GM12874 (cell line): ENCODE results near the gene SOWAHD.

ENCODE experiments used
- TF ChIP-seq, protein P1 (sequence below): IDR thresholded peaks from 2 replicates; pipeline ENCODE4 v1.5.1; 2011; ENCODE audit warnings: low read depth, mild to moderate bottlenecking, control low read depth, low read length, moderate library complexity; ENCODE audit not compliant: insufficient read depth

SOWAHD gene

DNA sequence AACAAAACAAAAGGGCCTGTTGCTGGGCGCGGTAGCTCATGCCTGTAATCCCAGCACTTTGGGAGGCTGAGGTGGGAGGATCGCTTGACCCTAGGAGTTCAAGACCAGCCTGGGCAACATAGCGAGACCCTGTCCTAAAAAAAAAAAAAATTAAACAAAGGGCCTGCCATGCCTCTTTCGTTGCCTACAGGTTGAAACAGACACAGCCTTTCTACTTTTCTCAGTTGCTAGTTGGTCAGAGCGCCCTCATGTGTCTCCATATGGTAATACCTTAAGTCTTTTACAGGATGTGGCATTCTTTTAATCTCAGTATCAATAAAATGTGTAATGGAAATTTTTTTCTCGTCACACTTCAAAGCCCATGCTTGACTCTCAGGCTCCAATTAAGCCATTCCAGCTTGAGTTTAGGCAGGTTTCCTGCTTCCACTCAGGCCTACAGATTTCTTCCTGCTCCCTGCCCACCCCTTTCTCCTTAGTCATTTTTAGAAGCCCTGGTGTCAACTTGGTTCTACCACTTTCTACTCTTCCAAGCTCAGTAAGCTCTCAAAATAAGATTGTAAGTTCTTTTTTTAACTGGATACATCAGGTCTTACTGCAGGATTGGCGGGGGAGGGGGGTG lies 4.6 kb upstream of the SOWAHD start:
- TF ChIP-seq, protein P1, sequence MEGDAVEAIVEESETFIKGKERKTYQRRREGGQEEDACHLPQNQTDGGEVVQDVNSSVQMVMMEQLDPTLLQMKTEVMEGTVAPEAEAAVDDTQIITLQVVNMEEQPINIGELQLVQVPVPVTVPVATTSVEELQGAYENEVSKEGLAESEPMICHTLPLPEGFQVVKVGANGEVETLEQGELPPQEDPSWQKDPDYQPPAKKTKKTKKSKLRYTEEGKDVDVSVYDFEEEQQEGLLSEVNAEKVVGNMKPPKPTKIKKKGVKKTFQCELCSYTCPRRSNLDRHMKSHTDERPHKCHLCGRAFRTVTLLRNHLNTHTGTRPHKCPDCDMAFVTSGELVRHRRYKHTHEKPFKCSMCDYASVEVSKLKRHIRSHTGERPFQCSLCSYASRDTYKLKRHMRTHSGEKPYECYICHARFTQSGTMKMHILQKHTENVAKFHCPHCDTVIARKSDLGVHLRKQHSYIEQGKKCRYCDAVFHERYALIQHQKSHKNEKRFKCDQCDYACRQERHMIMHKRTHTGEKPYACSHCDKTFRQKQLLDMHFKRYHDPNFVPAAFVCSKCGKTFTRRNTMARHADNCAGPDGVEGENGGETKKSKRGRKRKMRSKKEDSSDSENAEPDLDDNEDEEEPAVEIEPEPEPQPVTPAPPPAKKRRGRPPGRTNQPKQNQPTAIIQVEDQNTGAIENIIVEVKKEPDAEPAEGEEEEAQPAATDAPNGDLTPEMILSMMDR: peak; percentile 39

DNA sequence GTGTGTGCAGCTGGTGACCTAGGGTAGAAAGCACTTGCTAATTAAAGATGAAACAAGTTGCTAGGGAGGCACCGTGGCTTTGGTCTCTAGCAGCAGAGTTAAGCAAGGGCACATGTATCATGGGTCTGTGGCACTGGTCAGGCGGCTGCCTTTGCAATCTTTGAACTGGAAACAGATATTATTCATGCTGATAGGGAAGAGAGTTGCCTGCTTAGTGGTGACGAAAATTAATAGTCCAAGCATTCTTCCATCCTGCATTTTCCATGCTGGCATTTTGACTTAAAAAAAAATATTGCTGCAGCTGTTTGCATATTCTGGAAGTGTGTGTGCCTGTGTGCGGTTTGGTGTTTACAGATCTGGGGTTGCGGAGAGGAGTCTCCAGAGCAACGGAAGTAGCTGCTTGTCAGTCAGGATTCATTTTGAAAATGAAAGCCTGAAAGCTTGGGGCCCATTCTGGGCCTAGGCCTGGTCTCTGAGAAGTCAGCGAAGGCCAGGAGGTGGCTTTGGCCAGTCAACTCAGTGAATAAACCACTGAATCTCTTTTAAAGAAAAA lies 2.3 kb upstream of the SOWAHD start:
- TF ChIP-seq, protein P1: no peak

DNA sequence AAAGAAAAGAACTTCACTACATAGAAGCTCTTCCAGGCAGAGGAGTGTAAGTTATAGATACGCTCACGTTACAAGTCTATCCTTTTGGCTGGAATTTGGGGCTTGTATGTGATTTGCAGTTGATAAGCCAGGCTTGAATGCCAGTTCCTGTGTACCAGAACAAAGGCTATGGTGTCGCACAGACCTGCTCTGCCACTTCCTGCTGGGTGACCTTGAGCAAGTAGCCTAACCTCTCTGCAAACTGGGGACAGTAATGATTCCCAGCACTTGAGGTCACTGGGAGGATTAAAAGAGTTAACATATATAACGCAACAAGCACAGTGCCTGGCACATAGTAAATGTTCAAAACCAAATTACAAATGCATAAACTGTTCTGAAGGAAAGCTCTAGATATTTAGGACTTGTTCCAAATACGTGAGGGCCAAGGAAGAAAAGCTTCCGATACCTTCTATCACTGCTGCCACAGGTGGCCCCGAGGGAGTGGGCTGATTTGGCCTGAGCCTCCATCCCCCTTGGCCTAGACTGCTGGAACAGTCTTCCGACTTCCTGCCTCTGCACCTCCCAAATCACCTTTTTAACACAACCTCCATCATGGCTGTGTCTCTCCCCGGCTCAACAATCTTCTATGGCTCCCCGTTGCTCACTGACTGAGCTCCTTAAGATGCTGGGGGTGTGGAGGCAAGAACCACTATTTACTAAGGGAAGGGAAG lies 1.3 kb upstream of the SOWAHD start:
- TF ChIP-seq, protein P1: no peak

DNA sequence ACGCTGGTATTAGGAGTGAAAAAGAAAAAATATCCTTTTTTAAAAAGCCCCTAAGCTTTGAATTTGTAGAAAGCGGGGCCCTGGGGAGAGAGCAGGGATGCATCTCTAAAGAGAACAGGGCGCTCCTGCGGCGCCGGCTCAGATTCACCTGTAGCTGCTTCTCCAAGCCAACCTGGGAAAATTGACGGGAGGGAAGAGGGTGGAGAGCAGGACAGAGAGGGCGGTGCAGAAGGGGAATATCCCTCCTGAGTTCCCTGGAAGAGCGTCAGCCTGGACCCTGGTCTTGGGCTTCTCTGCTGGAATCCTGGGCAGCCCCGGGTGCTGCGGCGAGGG lies 776 bp upstream of the SOWAHD start:
- TF ChIP-seq, protein P1: no peak

DNA sequence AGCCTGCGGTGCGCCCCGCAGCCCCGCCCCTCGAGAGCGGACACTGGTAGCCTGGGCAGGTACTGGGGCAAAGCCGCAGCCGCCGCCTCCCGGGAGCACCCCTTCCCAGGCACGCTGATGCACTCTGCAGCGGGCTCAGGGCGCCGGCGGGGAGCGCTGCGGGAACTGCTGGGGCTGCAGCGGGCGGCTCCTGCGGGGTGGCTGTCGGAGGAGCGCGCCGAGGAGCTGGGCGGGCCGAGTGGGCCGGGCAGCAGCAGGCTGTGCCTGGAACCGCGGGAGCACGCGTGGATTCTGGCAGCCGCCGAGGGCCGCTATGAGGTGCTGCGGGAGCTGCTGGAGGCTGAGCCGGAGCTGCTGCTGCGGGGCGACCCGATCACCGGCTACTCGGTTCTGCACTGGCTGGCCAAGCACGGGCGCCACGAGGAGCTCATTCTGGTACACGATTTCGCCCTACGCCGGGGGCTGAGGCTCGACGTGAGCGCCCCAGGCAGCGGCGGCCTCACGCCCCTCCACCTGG lies 401 bp downstream of the SOWAHD start:
- TF ChIP-seq, protein P1: no peak

DNA sequence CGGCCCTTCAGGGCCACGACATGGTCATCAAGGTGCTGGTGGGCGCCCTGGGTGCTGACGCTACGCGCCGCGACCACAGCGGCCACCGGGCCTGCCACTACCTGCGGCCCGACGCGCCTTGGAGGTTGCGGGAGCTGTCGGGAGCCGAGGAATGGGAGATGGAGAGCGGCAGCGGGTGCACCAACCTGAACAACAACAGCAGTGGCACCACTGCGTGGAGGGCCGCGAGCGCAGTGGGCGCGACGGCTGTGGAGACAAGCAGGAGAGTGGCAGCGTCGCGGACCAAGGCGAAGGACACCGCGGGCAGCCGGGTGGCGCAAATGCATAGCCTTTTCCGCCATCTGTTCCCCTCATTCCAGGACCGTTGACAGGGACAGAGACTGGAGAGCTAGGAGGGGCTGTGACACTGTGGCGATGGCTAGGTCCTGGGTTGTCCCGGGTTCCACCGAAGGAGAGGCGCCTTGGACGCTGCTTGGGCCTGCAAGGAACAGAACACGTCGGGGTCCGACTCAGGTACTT lies 919 bp downstream of the SOWAHD start:
- TF ChIP-seq, protein P1: no peak

DNA sequence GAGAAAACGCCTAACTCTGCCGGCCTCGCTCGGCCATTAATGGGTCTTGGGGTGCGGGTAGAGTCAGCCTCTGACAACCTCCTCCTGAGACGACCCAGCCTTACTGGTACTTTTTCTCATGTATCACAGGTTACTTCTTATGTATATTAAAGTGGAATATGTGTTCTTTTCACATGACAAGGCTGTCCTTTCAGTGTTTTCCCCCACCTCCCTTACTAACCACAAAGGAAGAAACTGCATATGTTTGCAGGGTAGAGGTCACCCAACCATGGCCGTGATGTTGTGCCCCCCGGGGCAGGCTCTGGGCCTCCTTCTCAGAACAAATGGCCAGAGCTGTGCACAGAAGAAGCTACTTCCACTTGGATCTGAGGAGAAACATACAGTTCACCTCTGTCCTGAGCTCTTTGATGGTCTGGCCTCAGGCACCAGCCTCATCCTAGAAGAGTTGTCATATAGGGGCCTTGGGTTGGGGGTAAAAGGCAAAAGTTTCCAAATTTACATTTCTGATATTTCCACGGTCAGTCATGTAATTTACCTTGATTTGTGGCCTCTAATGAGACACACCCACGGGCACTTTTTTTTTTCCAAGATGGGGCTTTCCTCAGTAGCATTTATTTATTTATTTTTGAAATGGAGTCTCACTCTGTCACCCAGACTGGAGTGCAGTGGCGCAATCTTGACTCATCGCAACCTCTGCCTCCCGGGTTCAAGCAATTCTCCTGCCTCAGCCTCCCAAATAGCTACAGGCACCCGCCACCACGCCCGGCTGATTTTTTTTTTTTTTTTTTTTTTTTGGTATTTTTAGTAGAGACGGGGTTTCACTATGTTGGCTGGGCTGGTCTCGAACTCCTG lies 1.9 kb downstream of the SOWAHD start:
- TF ChIP-seq, protein P1: no peak
